Left ventricle myocardium superior (tissue), 1 donor: Measurements from ENCODE around the gene GZMM. TPM values are rescaled to one million over a fixed set of nuclear protein-coding genes. Genes with fewer than 3 reads are reported as not detected.

ENCODE experiments used
- ATAC-seq: fragments of 200-7000 bp; cut with Tn5 transposase; one replicate; pipeline ENCODE4 v1.9.1; 2020; ENCODE audit warnings: mild to moderate bottlenecking, moderate library complexity
- DNase-seq: peaks from one replicate; pipeline ENCODE4 v3.0.0-alpha.2; 2020
- intact Hi-C: fragments of 100-400 bp; cut with micrococcal nuclease; formaldehyde crosslinking; loops from one replicate; pipeline ENCODE4 v1.11.0; 2022
- total RNA-seq: library from RNA; stranded (reverse); fragmentation: NEBNext Ultra II Directional; extraction: Animal tissue kit (Norgen Biotek cat#: 25700); gene quantifications from one replicate; pipeline ENCODE4 v1.2.1, GENCODE V29; 2021
- donor health status: DM: no; HTN: yes; CAD: no; lungs with severe emphysema.

GZMM gene
- total RNA-seq, 1 donor from 2014 or later: 0.37 TPM

DNA sequence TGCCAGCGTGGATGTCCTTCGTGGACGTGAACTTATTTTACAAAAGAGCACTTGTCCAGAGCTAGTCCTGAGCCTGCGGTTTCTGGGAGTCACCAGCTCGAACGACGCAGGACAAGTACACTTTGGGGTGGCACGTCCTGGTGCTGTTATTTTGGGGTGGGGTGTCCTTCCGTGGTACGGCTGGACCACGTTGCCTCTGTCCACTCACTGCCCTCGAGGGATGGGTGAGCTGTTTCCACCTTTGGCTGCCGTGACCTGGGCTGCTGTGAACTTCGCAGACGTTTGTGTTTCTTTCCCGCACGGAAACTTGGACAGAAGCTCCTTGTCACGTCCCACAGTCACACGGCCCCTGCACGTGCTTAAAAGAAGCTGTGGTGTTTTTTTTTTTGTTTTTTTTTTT, 11.0 kb downstream of the GZMM start:
- ATAC-seq (no peak), DNase-seq (no peak)
- intact Hi-C loops: no loop called here

DNA sequence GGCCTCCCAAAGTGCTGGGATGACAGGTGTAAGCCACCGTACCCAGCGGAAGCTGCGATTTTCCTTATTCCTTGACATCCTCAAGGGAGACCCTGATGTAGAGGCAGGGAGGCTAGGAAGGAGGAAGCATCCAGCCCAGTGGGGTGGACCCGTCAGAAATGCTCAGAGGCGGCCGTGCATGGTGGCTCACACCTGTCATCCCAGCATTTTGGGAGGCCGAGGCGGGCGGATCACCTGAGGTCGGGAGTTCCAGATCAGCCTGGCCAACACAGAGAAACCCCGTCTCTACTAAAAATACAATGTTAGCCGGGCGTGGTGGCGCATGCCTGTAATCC, 11.6 kb downstream of the GZMM start:
- ATAC-seq: no peak
- intact Hi-C loops: no loop called here
- no peak for DNase-seq

DNA sequence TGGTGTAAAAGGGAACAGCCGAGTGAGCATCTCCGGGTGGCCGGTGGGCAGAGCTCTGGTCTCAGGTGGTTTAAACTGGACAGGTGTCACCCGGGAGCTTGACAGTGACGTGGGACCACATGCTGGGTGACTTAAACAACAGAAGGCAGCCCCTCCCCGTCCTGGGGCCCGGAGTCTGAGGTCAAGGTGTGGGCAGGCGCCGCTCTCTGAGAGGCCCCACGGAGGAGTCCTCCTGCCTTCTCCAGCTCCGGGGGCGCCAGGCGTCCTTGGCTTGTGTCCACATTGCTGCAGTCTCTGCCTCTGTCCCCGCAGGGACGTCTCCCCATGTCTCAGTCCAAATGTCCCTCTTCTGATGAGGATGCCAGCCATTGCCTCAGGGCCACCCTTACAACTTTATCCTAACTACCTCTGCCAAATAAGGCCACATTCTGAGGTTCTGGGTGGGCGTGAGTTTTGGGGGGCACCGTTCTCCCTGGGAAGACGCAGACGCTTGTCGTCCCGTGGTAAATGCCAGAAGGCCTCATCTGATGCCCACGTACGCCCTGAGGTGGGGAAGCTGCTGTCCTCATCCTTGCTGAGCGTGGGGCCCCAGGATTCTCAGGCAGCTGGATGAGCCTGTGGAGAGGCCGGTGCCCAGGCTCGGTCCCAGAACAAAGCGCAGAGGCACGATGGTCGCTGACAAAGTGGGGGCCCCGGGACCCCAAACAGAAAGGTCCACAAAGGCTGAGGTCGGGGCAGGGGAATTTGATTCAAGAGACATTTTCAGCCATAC, 12.9 kb downstream of the GZMM start:
- intact Hi-C loops: no loop called here
- no peak for ATAC-seq
- DNase-seq: no peak

GRCh38 chr19:558770-559439, 15.1 kb downstream of the GZMM start:
- intact Hi-C loops: no loop called here
- ATAC-seq (peak; percentile 62), DNase-seq (peak; percentile 65)

- DNase-seq (no peak), ATAC-seq (no peak)
- intact Hi-C loops: no loop called here
These were observed 16.3 kb downstream of the GZMM start for GRCh38 chr19:560121-560520.

DNA sequence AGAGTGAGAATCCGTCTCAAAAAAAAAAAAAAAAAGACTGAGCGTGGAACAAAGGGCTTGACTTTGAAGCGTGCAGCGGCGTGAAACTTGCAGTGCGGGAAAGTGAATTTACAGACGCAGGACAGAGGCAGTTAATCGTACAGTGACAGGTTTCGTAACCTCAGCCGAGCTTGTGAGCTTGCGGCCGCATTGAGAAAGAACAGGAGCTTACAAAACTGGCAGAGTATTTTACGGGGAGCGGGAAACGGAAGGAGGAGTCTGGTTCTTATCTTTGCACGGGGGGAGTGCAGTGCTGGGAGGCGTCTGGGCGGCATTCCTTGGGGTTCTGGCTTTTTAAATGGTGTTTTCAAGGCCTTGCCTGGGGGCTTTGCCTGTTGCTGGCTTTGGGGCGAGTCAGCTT, 22.6 kb downstream of the GZMM start:
- peak; percentile 67 for ATAC-seq
- DNase-seq: no peak
- intact Hi-C loops: no loop called here

DNA sequence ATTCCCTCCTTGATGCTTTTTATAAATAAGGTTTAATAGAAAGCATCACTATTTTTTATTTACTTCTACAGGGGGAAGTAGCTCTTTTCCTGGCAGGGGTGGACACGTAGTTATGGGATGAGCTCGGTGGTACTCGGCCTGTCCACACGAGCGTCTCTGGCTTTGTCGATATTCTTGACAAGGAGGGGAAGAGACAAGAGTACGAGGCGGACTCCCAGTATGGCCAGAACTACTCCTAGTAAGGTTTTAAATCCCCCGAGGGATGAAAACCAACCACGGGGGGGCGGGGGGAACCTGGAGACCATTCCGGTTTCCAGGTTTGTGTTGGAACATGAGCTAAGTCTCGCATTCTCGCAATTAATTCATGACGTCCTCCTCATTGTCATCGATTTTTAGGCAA, 23.0 kb downstream of the GZMM start:
- intact Hi-C loops: no loop called here
- no peak for ATAC-seq

GRCh38 chr19:567296-567900, 23.5 kb downstream of the GZMM start:
- ATAC-seq (no peak), DNase-seq (no peak)
- intact Hi-C loops: no loop called here

More for the DNA sequence above, 23.0 kb downstream of the GZMM start:
- no peak for DNase-seq

GRCh38 chr19:570251-570686, 26.4 kb downstream of the GZMM start:
- intact Hi-C loops: no loop called here
- ATAC-seq (no peak), DNase-seq (no peak)

GRCh38 chr19:570937-571565, 27.2 kb downstream of the GZMM start:
- DNase-seq (peak; percentile 44), ATAC-seq (no peak)
- intact Hi-C loops: no loop called here

- intact Hi-C loops: no loop called here
- DNase-seq (peak; percentile 28), ATAC-seq (no peak)
These were observed 27.7 kb downstream of the GZMM start for GRCh38 chr19:571566-571974.

DNA sequence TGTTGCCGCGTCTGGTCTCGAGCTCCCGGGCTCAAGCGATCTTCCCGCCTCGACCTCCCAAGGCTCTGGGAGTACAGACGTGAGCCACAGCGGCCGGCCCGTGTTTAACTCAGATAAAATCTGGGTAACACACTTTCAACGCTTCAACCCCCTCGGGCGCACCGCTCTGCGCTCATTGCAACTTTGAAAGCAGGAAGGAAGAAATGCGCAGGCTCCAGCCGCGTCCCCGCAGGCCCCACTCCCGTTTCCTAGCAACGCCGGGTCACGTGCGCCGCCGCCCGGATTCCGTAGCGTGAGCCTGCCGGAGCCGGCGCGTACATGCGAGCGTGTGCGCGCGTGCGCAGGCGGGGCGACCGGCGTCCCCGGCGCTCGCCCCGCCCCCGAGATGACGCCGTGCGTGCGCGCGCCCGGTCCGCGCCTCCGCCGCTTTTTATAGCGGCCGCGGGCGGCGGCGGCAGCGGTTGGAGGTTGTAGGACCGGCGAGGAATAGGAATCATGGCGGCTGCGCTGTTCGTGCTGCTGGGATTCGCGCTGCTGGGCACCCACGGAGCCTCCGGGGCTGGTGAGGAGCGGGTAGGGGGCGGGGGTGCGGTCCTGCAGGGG, 28.4 kb downstream of the GZMM start, which contains the start of gene BSG:
TSS of gene BSG (plus strand) at position 457 of the 603 bp plus-strand sequence. CDS start at position 496, 39 bp downstream.
- DNase-seq (peak; percentile 99), ATAC-seq (peak; percentile 69)
- intact Hi-C loops: no loop called here

- DNase-seq: peak; percentile 67
- ATAC-seq: no peak
- intact Hi-C loops: no loop called here
These were observed 29.1 kb downstream of the GZMM start for GRCh38 chr19:572743-573518.

GRCh38 chr19:573519-573825, 29.6 kb downstream of the GZMM start:
- DNase-seq (no peak), ATAC-seq (no peak)
- intact Hi-C loops: no loop called here

DNA sequence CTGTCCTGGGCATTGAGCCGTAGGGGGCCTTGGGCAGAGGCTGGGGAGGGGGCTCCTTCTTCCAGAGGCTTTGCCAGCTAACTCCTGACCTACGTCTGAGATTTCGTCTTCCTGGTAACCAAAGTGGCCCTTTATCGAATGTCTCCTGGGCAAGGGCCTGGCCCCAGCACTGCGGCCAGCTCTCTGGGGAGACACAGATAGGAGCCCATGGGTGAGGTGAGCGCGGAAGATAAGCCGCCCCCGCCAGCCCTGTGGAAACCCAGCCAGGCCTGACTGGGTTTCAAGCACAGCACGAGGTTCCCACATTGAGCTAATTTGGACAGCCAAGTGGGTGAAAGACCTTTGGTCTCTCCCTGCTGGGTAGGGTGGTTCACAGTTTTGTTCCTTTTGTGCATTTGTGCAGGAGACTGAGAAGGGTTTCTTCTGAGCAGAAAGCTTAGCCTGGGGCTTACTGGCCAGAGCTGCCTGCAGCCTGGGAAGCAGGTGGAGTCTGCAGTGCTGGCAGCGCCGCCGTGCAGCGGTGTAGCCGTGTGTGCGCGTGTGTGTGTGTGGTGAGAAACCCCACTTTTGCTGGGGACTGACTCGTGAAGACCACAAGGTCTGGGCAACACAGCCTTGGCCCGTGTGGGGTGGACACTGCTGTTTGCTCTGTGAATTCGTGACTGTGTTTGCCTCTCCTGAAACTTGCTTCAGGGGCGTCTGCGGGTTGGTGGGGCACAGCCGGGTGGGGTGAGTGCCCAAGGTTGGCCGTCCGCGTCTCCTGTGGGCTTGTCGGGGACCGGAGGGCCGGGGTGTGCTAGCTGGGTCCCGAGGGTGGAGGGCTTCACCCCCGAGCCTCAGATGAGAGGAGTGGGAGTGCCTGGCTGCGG, 31.0 kb downstream of the GZMM start:
- intact Hi-C loops: no loop called here
- peak; percentile 85 for DNase-seq
- ATAC-seq: peak; percentile 60

DNA sequence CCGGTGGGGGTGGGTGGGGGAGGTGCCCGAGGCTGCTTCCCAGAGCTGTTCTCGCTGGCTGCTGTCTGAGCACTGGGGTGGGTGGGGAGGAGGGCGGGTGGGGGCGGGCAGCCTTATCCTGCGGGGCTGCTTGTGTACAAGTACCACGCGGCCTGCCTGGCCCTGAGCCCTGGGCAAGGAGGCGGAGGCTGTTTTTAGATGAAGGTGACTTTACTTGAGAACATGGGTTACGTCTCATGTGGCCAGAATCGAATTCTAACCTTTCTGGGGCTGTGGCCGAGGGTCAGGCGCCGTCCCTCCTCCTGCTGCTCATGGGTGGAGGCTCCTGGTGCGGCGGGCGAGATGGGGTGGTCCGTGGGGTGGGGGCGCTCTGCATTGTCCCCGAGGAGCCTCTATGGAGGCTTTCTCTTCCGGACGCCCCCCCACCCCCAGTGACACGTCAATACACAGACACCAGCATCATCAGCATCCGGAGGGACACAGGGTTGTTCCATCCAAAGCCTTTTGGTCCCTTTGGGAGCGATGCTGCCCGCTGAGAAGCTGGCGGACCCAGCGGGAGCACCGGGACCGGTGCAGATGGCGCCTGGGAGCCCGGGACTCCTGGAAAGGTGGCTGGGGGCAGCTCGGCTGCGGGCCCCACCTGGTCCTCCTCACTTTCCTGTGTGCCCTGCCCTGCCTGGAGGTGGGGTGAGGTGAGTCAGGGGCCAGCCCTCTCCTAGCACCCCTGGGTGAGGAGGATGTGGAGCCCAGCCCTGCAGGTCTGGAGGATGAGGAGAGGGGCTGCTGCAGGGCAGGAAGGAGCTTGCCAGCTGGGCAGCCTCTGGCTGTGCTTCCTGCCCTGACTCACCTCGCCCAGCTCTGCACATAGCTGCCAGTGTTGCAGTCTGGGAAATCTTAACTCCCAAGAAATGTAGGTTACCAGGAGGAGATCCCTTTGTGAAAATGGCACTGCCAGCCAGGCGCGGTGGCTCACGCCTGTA, 32.0 kb downstream of the GZMM start:
- peak; percentile 61 for ATAC-seq
- DNase-seq: peak; percentile 91
- intact Hi-C loops: no loop called here
